PC-9 (cell line): Measurements from ENCODE around the gene ADNP. TPM values are rescaled to one million over a fixed set of nuclear protein-coding genes. Genes with fewer than 3 reads are reported as not detected.
A peak's percentile ranks its signal among the peaks of the same experiment; 100 is the strongest.

Experiments used
- BruUV-seq: library from RNA; stranded (reverse); fragments of 400-500 nt; replicated peaks from 2 replicates; lab custom pipeline; 2021; lab: Mats Ljungman, UMichigan
- CTCF ChIA-PET: fragments of 300-600 bp; sonication (Branson Sonifier 250); formaldehyde crosslinking; loops from one replicate; lab custom pipeline; 2022; ENCODE audit warnings: antibody characterized with exemption; lab: Charles Lee
- POLR2A ChIA-PET: fragments of 300-600 bp; sonication (Branson Sonifier 250); formaldehyde crosslinking; loops from one replicate; lab custom pipeline; 2022; ENCODE audit warnings: antibody characterized with exemption; ENCODE audit not compliant: unreplicated experiment; lab: Charles Lee
- DNase-seq, 2 experiments: peaks; one replicate each; pipeline versions ENCODE4 v3.0.0 to v3.0.0-alpha.2; 2015 to 2022; ENCODE audit warnings: mixed read lengths in 1 of 2
- H2AFZ ChIP-seq: fragments of 200-600 bp; sonication (generic); 2 replicates; pipeline ENCODE4 v1.8.1; 2017; ENCODE audit warnings: antibody characterized with exemption
- H3F3A ChIP-seq: fragments of 200-600 bp; sonication (generic); 2 replicates; pipeline ENCODE4 v1.8.1; 2017; ENCODE audit warnings: antibody characterized with exemption, mild to moderate bottlenecking, low read depth; ENCODE audit not compliant: insufficient read depth
- H3K27ac ChIP-seq: fragments of 200-600 bp; sonication (generic); 2 replicates; pipeline ENCODE4 v1.6.1; 2016; ENCODE audit warnings: mixed run types
- H3K27me3 ChIP-seq: fragments of 200-600 bp; sonication (generic); 2 replicates; pipeline ENCODE4 v1.6.1; 2016; ENCODE audit warnings: low read depth, mixed run types; ENCODE audit not compliant: insufficient read depth
- H3K36me3 ChIP-seq: fragments of 200-600 bp; sonication (generic); 2 replicates; pipeline ENCODE4 v1.6.1; 2016; ENCODE audit warnings: low read depth, mixed run types
- H3K4me1 ChIP-seq: fragments of 200-600 bp; sonication (generic); replicated peaks from 2 replicates; pipeline ENCODE4 v1.6.1; 2016; ENCODE audit warnings: mixed run types; ENCODE audit not compliant: insufficient read depth
- H3K4me2 ChIP-seq: fragments of 200-600 bp; sonication (generic); 2 replicates; pipeline ENCODE4 v1.6.1; 2017; ENCODE audit warnings: mixed run types
- H3K4me3 ChIP-seq: fragments of 200-600 bp; sonication (generic); 2 replicates; pipeline ENCODE4 v1.6.1; 2016; ENCODE audit warnings: mixed run types
- H3K79me2 ChIP-seq: fragments of 200-600 bp; sonication (generic); 2 replicates; pipeline ENCODE4 v1.6.1; 2017; ENCODE audit warnings: low read depth, mixed run types
- H3K9me2 ChIP-seq: fragments of 200-600 bp; sonication (generic); 2 replicates; pipeline ENCODE4 v1.8.1; 2017; ENCODE audit warnings: mild to moderate bottlenecking; ENCODE audit not compliant: insufficient read depth
- H3K9me3 ChIP-seq: fragments of 200-600 bp; sonication (generic); 2 replicates; pipeline ENCODE4 v1.8.1; 2016; ENCODE audit warnings: low read depth; ENCODE audit not compliant: insufficient read depth
- H4K20me1 ChIP-seq: fragments of 200-600 bp; sonication (generic); 2 replicates; pipeline ENCODE4 v1.8.1; 2017; ENCODE audit not compliant: insufficient read depth
- EZH2 ChIP-seq: fragments of 200-600 bp; sonication (generic); IDR thresholded peaks from 2 replicates; pipeline ENCODE4 v1.8.0; 2017; ENCODE audit warnings: antibody characterized with exemption, low read depth
- intact Hi-C: fragments of 100-400 bp; cut with micrococcal nuclease; formaldehyde crosslinking; loops from one replicate; pipeline ENCODE4 v1.10.0; 2022; ENCODE audit not compliant: unreplicated experiment
- total RNA-seq: library from RNA; stranded (reverse); gene quantifications from 2 replicates; pipeline ENCODE4 v1.2.3, GENCODE V29; 2021
- TF ChIP-seq, protein P1 (sequence below): fragments of 200-600 bp; sonication (generic); conservative IDR thresholded peaks from 2 replicates; pipeline ENCODE4 v1.6.1; 2017; ENCODE audit warnings: mixed run types, antibody characterized with exemption, mild to moderate bottlenecking, moderate library complexity

The ADNP gene
- total RNA-seq, 1 experiment from 2014 or later = 104 TPM

DNA sequence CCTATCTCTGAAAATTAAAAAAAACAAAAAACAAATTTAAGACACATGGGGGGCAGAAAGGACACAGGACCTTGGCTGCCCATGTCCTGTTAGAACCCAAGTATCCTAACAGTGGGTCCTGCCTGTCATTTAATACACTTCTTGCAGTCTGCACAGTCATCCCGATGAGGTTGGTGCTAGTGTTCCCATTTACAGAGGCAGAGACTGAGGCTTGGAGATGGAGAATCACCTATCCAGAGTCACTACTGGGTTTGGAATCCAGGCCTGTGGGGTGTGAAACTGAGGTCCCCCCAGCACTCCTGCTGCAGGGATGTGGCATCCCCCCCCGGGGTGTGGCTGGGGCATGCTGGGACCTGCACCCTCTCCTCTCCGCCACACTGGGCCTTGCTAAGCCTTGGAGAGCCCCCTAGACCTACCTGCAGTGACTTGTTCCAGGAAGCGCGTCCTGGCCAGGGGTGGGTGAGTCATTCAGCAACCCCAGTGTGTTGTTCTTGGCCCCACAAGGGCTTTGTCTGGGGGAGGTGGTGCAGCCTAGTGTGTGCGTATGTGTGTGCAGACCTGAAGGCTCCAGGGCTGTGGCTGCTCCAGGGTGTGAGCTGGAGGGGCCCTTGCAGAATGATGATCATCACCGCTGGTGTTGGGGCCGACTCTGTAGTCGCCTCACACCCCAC is 86.7 kb downstream of the ADNP start:
- no TSS peak for BruUV-seq
- no peaks in the 10 kb centered on the region for H3K27me3 ChIP-seq
- H4K20me1 ChIP-seq = no peaks in the 10 kb centered on the region
- ChIA-PET POLR2A (interaction anchor here (0.6 kb wide), 1 partner anchor 77 kb away, joined by 4 read pairs; no protein-coding TSS in a partner anchor), CTCF (interaction anchor here (0.7 kb wide), 1 partner anchor 100 kb away, joined by 3 read pairs; no protein-coding TSS in a partner anchor)
- H3K4me3 ChIP-seq = no peak overlapping the region
- no peaks in the 10 kb centered on the region for H3K9me3 ChIP-seq
- TF ChIP-seq, protein P1, sequence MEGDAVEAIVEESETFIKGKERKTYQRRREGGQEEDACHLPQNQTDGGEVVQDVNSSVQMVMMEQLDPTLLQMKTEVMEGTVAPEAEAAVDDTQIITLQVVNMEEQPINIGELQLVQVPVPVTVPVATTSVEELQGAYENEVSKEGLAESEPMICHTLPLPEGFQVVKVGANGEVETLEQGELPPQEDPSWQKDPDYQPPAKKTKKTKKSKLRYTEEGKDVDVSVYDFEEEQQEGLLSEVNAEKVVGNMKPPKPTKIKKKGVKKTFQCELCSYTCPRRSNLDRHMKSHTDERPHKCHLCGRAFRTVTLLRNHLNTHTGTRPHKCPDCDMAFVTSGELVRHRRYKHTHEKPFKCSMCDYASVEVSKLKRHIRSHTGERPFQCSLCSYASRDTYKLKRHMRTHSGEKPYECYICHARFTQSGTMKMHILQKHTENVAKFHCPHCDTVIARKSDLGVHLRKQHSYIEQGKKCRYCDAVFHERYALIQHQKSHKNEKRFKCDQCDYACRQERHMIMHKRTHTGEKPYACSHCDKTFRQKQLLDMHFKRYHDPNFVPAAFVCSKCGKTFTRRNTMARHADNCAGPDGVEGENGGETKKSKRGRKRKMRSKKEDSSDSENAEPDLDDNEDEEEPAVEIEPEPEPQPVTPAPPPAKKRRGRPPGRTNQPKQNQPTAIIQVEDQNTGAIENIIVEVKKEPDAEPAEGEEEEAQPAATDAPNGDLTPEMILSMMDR = no peak
- no peak for TF ChIP-seq EZH2
- no peaks in the 10 kb centered on the region for H3K36me3 ChIP-seq
- H3K79me2 ChIP-seq = no peaks in the 10 kb centered on the region
- H3K27ac ChIP-seq = no peak overlapping the region
- no peak overlapping the region for H3K4me2 ChIP-seq
- H2AFZ ChIP-seq = no peak overlapping the region
- no peaks in the 10 kb centered on the region for H3K9me2 ChIP-seq
- intact Hi-C loops = no loop called here
- no peaks in the 10 kb centered on the region for H3F3A ChIP-seq
- H3K4me1 ChIP-seq = no peaks in the 10 kb centered on the region
- DNase-seq = peak in 1 of 2 experiments; percentile 76

DNA sequence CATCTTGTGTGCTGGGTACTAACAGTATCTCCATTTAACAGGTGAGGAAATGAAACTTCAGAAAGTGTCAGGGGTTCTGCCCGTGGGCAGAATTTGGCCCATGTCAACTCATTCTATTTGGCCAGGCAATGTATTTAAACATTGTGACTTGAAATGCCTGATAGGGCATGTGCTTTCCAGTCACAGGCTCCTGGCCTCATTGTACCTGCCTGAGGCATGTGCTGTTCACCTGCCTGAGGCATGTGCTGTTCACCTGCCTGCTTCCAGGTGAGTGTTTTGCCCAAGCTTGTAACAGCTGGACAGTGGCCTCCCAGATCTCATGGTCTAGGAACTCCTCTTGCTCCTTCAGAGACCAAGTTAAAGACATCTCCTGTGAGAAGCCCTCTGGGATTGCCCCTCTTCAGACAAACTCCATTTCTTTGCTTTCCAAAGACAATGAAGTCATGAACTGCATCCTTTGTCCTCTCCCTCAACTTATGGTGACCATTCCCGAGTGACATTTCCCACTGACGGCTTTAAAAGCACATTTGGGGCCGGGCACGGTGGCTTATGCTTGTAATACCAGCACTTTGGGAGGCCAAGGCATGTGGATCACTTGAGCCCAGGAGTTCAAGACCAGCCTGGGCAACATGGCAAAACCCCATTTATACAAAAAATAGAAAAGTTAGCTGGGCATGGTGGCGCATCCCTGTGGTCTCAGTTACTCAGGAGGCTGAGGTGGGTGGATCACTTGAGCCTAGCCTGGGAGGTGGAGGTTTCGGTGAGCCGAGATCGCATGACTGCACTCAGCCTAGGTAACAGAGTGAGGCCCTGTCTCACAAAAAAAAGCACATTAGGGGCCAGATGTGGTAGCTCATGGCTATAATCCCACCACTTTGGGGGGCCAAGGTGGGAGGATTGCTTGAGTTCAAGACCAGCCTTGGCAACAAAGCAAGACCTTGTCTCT is 87.6 kb downstream of the ADNP start:
- POLR2A ChIA-PET = interaction anchor here (0.6 kb wide), 1 partner anchor 76 kb away, joined by 4 read pairs; no protein-coding TSS in a partner anchor
- no peak for TF ChIP-seq EZH2
- TF ChIP-seq, protein P1 = no peak
- intact Hi-C loops = no loop called here
- CTCF ChIA-PET = interaction anchor here (0.6 to 0.7 kb wide), 2 partner anchors 9 to 101 kb away, joined by 3 read pairs; no protein-coding TSS in a partner anchor
- BruUV-seq = no TSS peak
- no peaks in the 10 kb centered on the region for H3K79me2 ChIP-seq
- H3K4me2 ChIP-seq = no peak overlapping the region
- no peak for DNase-seq
- no peaks in the 10 kb centered on the region; the same call in 1 of the 2 replicates for H3F3A ChIP-seq
- no peaks in the 10 kb centered on the region for H3K9me3 ChIP-seq
- H2AFZ ChIP-seq = no peak overlapping the region
- H3K4me1 ChIP-seq = no peaks in the 10 kb centered on the region
- H4K20me1 ChIP-seq = no peaks in the 10 kb centered on the region
- no peak overlapping the region for H3K4me3 ChIP-seq
- H3K27ac ChIP-seq = no peak overlapping the region
- H3K27me3 ChIP-seq = no peaks in the 10 kb centered on the region
- no peaks in the 10 kb centered on the region for H3K9me2 ChIP-seq
- no peaks in the 10 kb centered on the region for H3K36me3 ChIP-seq

- TF ChIP-seq, protein P1 = no peak
- no peak for TF ChIP-seq EZH2
- POLR2A ChIA-PET = no interaction called here
- Histone ChIP-seq H3K36me3 (no peaks in the 10 kb centered on the region), H3K9me2 (no peaks in the 10 kb centered on the region), H3K27me3 (no peaks in the 10 kb centered on the region), H3K79me2 (no peaks in the 10 kb centered on the region), H4K20me1 (no peaks in the 10 kb centered on the region), H3K27ac (no peak overlapping the region), H3F3A (no peaks in the 10 kb centered on the region; the same call in 1 of the 2 replicates), H3K9me3 (no peaks in the 10 kb centered on the region), H2AFZ (no peak overlapping the region), H3K4me2 (no peak overlapping the region), H3K4me1 (no peaks in the 10 kb centered on the region), H3K4me3 (no peak overlapping the region)
- CTCF ChIA-PET = no interaction called here
- DNase-seq = no peak
- no TSS peak for BruUV-seq
- intact Hi-C loops = no loop called here
Measured at GRCh38 chr20:50842821-50843220, 88.4 kb downstream of the ADNP start.
